ENCODE data around the gene PIN4. TPM values are rescaled to one million over a fixed set of nuclear protein-coding genes. Genes with fewer than 3 reads are reported as not detected.

PIN4 gene
- total and polyA plus RNA-seq, 10 of the 15 experiments (the other 5 are each of a cell fraction or from before 2014, with no cell fraction given), result 8.2 to 53.6 (median 33.9) TPM

DNA sequence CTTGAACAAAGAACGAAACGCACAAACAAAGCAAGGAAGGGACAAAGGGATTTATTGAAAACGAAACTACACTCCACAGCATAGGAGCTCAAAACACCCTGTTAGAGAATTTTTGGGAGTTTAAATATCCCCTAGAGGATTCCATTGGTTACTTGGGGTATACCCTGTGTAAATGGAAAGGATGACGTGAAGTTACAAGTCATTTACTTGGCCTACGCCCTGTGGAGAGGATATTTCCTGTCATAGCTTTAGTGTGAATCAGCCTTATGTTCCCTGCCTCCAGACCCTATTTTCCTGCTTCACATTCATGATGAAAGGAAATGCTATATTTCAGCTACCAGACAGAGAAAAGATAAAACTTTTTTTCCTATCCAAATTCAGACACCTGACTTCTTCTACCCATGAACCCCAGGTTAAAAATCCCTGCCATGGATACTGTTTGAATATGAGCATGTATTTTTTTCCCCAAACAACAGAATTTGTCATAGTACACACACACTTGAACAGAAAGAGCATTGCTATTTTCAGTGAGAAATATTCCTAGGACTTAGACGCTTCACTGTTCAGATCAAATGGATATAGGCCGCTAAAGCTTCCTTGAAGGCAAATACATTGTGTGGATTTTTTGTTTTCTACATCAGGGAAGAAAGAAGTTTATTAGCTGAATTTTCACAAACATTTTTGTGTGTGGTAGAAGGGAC lies 20.4 kb downstream of the PIN4 start (continued):
- TF ChIP-seq PAX8 (IDR thresholded peaks at IDR 0.05), result no peak
- no peak for TF ChIP-seq NR2C1 (IDR thresholded peaks at IDR 0.05)
- TF ChIP-seq, protein P1, sequence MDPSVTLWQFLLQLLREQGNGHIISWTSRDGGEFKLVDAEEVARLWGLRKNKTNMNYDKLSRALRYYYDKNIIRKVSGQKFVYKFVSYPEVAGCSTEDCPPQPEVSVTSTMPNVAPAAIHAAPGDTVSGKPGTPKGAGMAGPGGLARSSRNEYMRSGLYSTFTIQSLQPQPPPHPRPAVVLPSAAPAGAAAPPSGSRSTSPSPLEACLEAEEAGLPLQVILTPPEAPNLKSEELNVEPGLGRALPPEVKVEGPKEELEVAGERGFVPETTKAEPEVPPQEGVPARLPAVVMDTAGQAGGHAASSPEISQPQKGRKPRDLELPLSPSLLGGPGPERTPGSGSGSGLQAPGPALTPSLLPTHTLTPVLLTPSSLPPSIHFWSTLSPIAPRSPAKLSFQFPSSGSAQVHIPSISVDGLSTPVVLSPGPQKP (IDR thresholded peaks at IDR 0.05; ENCODE audit: low read depth, low read length), result no peak
- no peak for TF ChIP-seq RAD51 (IDR thresholded peaks at IDR 0.05)
- no peak for TF ChIP-seq CEBPB (IDR thresholded peaks at IDR 0.05; ENCODE audit: borderline replicate concordance in 1 of 2, low read depth in 2 of 2, low read length in 2 of 2)
- TF ChIP-seq, protein P2, sequence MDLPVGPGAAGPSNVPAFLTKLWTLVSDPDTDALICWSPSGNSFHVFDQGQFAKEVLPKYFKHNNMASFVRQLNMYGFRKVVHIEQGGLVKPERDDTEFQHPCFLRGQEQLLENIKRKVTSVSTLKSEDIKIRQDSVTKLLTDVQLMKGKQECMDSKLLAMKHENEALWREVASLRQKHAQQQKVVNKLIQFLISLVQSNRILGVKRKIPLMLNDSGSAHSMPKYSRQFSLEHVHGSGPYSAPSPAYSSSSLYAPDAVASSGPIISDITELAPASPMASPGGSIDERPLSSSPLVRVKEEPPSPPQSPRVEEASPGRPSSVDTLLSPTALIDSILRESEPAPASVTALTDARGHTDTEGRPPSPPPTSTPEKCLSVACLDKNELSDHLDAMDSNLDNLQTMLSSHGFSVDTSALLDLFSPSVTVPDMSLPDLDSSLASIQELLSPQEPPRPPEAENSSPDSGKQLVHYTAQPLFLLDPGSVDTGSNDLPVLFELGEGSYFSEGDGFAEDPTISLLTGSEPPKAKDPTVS (IDR thresholded peaks at IDR 0.05; ENCODE audit: low read depth, low read length), result no peak
- TF ChIP-seq FOXM1 (IDR thresholded peaks at IDR 0.05; ENCODE audit: low read depth, low read length), result no peak
- TF ChIP-seq HCFC1 (IDR thresholded peaks at IDR 0.05; ENCODE audit: low read length), result no peak
- no peak for TF ChIP-seq STAT1 (conservative IDR thresholded peaks at IDR 0.05)
- no peak for TF ChIP-seq SREBF2 (IDR thresholded peaks at IDR 0.05; ENCODE audit: low read length)
- TF ChIP-seq TARDBP (IDR thresholded peaks at IDR 0.05; ENCODE audit: borderline replicate concordance), result no peak
- no peak for TF ChIP-seq BCL11A (IDR thresholded peaks at IDR 0.05; ENCODE audit: low read depth, low read length)
- TF ChIP-seq, protein P3, sequence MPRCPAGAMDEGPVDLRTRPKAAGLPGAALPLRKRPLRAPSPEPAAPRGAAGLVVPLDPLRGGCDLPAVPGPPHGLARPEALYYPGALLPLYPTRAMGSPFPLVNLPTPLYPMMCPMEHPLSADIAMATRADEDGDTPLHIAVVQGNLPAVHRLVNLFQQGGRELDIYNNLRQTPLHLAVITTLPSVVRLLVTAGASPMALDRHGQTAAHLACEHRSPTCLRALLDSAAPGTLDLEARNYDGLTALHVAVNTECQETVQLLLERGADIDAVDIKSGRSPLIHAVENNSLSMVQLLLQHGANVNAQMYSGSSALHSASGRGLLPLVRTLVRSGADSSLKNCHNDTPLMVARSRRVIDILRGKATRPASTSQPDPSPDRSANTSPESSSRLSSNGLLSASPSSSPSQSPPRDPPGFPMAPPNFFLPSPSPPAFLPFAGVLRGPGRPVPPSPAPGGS (IDR thresholded peaks at IDR 0.05; ENCODE audit: borderline replicate concordance, insufficient read depth, low read depth, low read length, poor library complexity, severe bottlenecking), result no peak
- TF ChIP-seq, protein P4, sequence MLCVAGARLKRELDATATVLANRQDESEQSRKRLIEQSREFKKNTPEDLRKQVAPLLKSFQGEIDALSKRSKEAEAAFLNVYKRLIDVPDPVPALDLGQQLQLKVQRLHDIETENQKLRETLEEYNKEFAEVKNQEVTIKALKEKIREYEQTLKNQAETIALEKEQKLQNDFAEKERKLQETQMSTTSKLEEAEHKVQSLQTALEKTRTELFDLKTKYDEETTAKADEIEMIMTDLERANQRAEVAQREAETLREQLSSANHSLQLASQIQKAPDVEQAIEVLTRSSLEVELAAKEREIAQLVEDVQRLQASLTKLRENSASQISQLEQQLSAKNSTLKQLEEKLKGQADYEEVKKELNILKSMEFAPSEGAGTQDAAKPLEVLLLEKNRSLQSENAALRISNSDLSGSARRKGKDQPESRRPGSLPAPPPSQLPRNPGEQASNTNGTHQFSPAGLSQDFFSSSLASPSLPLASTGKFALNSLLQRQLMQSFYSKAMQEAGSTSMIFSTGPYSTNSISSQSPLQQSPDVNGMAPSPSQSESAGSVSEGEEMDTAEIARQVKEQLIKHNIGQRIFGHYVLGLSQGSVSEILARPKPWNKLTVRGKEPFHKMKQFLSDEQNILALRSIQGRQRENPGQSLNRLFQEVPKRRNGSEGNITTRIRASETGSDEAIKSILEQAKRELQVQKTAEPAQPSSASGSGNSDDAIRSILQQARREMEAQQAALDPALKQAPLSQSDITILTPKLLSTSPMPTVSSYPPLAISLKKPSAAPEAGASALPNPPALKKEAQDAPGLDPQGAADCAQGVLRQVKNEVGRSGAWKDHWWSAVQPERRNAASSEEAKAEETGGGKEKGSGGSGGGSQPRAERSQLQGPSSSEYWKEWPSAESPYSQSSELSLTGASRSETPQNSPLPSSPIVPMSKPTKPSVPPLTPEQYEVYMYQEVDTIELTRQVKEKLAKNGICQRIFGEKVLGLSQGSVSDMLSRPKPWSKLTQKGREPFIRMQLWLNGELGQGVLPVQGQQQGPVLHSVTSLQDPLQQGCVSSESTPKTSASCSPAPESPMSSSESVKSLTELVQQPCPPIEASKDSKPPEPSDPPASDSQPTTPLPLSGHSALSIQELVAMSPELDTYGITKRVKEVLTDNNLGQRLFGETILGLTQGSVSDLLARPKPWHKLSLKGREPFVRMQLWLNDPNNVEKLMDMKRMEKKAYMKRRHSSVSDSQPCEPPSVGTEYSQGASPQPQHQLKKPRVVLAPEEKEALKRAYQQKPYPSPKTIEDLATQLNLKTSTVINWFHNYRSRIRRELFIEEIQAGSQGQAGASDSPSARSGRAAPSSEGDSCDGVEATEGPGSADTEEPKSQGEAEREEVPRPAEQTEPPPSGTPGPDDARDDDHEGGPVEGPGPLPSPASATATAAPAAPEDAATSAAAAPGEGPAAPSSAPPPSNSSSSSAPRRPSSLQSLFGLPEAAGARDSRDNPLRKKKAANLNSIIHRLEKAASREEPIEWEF (IDR thresholded peaks at IDR 0.05; ENCODE audit: insufficient replicate concordance, low read depth, low read length), result no peak

All from GM12878 (cell line).